DND-41 (cell line): ENCODE results near the gene MYH11.

Experiments used
- EZH2 ChIP-seq: IDR thresholded peaks from 3 replicates; pipeline ENCODE4 v1.6.1; 2012; ENCODE audit warnings: borderline replicate concordance, low read depth, mild to moderate bottlenecking, moderate library complexity, low read length, inconsistent platforms; ENCODE audit not compliant: severe bottlenecking
- TF ChIP-seq, protein P1 (sequence below): IDR thresholded peaks from 2 replicates; pipeline ENCODE4 v1.5.1; 2012; ENCODE audit warnings: borderline replicate concordance, low read length, moderate library complexity, mild to moderate bottlenecking; ENCODE audit not compliant: poor library complexity, severe bottlenecking; ENCODE audit errors: extremely low read depth

- TF ChIP-seq, protein P1, sequence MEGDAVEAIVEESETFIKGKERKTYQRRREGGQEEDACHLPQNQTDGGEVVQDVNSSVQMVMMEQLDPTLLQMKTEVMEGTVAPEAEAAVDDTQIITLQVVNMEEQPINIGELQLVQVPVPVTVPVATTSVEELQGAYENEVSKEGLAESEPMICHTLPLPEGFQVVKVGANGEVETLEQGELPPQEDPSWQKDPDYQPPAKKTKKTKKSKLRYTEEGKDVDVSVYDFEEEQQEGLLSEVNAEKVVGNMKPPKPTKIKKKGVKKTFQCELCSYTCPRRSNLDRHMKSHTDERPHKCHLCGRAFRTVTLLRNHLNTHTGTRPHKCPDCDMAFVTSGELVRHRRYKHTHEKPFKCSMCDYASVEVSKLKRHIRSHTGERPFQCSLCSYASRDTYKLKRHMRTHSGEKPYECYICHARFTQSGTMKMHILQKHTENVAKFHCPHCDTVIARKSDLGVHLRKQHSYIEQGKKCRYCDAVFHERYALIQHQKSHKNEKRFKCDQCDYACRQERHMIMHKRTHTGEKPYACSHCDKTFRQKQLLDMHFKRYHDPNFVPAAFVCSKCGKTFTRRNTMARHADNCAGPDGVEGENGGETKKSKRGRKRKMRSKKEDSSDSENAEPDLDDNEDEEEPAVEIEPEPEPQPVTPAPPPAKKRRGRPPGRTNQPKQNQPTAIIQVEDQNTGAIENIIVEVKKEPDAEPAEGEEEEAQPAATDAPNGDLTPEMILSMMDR: no peak
- no peak for TF ChIP-seq EZH2
These were observed 56.9 kb downstream of the MYH11 start for GRCh38 chr16:15799851-15800495.
